Measurements from ENCODE around the gene PLA2G2F.
A peak's percentile ranks its signal among the peaks of the same experiment; 100 is the strongest.

Gene PLA2G2F

DNA sequence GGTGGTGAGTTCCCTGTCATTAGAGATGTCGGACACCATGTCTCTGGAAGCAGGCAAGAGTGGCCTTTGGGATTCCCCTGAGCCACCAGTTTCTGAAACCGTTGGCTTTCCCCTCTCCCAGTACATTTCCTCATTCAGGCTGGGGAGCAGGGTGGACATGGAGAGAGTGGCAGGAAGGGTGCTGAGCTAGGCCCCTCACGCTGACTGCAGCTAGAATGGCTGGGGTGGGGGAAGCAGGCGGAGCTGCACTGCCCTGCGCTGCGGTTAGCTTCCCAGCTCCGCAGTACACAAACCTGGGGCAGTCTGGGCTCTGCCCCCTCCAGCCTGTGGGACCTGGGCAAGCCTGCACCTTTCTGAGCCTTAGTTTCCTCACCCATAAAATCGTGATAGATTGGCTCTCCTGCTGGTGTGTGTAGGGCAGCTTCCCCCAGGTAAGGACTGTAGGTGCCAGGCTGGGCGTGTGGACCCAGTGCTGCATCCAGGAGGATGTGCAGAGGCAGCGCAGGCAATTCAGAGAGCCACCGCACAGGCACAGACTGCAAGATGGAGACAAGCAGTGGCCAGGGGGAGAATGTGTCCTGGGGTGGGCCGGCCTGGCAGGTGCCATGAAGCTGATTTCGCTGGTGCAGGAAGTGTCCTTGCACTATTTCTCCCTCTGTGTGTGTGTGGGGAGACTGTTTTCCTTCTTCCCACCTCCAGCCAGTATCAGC is 3.0 kb downstream of the PLA2G2F start:
- DNase-seq (ENCODE audit: low read depth), result no peak

- DNase-seq (ENCODE audit: low read depth), result no peak
These were observed 4.2 kb downstream of the PLA2G2F start for GRCh38 chr1:20143318-20143717.

DNA sequence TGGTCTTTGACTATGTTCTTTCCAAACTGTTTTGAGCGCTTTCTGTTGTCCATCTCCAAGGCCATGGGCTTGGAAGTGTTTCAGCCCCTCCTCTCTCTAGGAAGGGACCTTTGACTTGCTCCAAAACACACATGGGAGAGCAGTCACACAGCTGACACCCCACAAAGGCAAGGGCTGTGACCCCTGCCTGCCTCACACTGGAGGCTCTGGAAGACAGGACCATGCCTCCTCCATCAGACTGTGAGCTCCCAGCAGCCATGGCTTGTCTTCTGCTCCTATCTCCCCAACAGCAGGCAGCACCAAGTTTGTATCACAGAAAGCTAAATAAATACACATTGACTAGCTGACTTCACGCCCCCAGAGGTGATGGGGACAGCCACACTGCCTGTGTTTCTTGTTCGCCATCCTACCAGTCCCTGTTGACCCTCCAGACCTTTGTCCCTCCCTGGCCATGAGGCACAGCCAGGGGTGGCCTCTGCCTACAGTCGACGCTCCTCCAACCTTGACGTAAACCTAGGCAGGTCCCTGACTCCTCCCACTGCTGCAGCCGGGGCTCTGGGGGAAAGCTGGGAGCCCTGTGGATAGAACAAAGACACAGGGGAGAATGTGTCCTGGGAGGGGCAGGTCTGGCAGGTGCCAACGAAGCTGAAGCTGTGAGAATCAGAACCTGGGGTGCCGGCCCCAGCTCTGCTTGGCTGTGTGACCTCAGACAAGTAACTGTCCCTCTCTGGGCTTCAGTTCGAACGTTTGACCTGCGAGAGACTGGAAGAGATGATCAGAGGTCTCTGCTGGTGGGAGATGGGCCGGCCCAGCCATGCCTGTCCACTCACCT is 4.8 kb downstream of the PLA2G2F start:
- DNase-seq (ENCODE audit: low read depth), result no peak

- DNase-seq (ENCODE audit: low read depth), result no peak
These were observed 8.9 kb downstream of the PLA2G2F start for GRCh38 chr1:20147846-20148570.

- DNase-seq (ENCODE audit: low read depth), result no peak
These were observed 9.7 kb downstream of the PLA2G2F start for GRCh38 chr1:20148571-20149500.

- no peak for DNase-seq (ENCODE audit: low read depth)
These were observed 10.6 kb downstream of the PLA2G2F start for GRCh38 chr1:20149601-20150325.

- no peak for DNase-seq (ENCODE audit: low read depth)
These were observed 11.2 kb downstream of the PLA2G2F start for GRCh38 chr1:20150326-20150705.

- no peak for DNase-seq (ENCODE audit: low read depth)
These were observed 11.8 kb downstream of the PLA2G2F start for GRCh38 chr1:20150969-20151368.

DNA sequence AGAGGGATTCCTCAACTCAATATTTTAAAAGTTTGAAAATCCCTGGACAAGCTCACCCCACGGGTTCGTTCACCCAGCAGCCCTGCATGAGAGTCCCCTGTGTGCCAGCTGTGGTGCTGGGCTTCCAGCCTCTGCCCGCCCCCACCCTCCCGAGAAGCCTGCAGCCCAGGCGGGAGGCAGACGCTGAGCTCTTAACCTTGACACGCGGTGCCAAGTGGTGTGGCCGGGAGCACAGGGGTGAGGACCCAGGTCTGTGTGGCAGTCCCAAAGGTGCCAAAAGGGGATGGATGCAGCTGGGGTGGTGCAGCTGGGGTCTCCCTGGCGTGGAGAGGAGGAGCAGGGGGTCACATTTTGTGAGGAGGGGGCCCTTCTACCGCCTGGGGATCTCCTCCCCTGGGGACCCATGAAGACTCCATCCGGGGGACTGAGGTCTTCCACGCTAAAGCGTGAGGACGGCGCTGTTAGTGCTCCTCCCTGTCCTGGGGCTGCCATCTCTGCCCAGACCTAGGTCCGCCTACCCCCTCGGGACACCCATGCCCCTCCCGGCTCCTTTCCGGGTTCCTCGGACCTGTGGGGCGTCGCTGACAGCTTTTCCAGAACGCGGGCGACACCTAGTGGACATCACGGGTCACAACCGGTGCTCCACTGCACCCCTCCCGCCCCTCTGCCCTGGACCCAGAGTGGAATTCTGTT is 12.9 kb downstream of the PLA2G2F start:
- peak; percentile 57 for DNase-seq (ENCODE audit: low read depth)

- DNase-seq (ENCODE audit: low read depth), result no peak
These were observed 13.4 kb downstream of the PLA2G2F start for GRCh38 chr1:20152599-20152930.

GRCh38 chr1:20153000-20153418 is 13.9 kb downstream of the PLA2G2F start:
- DNase-seq (ENCODE audit: low read depth), result no peak

DNA sequence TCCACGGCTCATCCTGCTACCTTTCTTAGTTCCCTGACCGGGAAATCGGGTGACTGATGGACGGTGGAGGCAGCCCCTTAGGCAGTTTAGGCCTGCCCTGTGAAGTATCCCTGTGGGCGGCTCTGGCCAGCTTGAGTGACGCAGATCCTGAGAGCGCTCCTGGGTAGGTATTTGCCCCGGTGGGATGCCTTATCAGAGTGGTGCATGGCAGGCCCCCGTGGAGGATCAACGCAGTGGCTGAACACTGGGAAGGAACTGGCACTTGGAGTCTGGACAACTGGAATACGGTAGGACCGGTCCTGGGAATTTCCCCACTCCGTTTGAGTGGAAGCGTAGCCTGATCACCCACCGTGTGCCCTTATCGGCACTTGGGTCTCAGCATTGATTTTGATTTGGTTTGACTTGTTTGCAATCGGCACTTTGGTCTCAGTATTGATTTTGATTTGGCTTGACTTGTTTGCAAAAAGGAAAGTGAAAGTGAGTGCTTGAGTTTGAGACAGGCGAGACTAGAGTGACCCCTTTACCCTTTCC is 15.2 kb downstream of the PLA2G2F start:
- DNase-seq (ENCODE audit: low read depth), result no peak

DNA sequence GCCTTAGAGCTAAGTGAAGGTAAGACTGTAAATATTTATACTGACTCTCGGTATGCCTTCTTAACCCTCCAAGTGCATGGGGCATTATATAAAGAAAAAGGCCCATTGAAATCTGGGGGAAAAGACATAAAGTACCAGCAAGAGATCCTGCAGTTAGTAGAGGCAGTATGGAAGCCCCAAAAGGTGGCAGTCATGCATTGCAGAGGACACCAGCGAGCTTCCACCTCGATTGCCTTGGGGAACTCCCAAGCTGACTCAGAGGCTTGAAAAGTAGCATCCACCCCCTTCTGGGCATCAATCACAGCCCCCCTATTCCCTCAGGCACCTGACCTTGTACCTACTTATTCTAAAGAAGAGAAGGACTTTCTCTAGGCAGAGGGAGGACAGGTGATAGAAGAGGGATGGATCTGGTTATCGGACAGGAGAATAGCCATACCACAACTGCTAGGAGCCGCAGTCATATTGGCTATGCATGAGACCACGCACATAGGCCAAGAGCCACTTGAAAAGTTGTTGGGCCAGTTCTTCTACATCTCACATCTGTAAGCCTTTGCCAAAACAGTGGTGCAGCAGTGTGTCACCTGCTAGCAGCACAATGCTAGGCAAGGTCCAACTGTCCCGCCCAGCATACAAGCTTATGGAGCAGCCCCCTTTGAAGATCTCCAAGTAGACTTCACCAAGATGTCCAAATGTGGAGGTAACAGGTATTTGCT is 19.4 kb downstream of the PLA2G2F start:
- DNase-seq (ENCODE audit: low read depth), result no peak

- no peak for DNase-seq (ENCODE audit: low read depth)
These were observed 20.9 kb downstream of the PLA2G2F start for GRCh38 chr1:20160034-20160433.

GRCh38 chr1:20164694-20165202 is 25.6 kb downstream of the PLA2G2F start:
- no peak for DNase-seq (ENCODE audit: low read depth)

- no peak for DNase-seq (ENCODE audit: low read depth)
These were observed 26.4 kb downstream of the PLA2G2F start for GRCh38 chr1:20165522-20165951.

DNA sequence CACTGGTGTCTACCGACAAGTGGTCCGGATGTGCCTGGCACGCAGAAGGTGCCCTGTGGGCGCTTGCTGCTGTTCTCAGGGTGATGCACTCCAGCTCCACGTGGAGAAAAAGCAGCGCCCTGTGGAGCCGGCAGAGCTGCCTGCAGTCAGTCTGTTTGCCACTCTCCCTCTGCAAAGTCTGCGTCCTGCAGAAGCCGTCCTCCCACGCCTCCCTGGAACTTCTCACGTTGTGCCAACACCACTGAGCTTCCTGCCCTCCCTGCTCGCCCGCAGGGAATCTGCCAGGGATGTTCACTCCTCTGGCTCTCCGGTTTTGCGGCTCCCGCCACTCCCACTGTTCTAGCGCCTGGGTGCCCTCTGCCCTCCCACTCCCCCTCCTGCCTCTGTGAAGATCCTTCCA is 26.9 kb downstream of the PLA2G2F start:
- DNase-seq (ENCODE audit: low read depth), result no peak

- DNase-seq (ENCODE audit: low read depth), result no peak
These were observed 28.0 kb downstream of the PLA2G2F start for GRCh38 chr1:20167126-20167525.
